ENCODE results near the gene OR1S1. TPM values are rescaled to one million over a fixed set of nuclear protein-coding genes. Genes with fewer than 3 reads are reported as not detected.

Gene OR1S1
- total RNA-seq, 1 experiment from 2014 or later = not detected

DNA sequence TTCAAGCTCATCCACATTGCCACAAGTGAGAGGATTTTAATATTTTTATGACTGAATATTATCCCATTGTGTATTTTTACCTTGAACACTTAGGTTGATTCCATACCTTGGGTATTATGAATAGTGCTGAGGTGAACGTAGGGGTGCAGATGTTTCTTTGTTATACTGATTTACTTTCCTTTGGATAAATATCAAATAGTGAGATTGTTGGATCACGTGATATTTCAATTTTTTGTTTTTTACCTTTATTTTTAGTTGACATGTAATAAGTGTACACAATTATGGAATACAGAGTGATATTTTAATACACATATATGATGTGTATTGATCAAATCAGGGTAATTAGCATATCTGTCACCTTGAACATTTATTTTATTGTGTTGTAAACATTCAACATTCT lies 47.5 kb downstream of the OR1S1 start:
- DNase-seq (ENCODE audit: low read depth, low spot score) = no peak
- in situ Hi-C loops (cut with HindIII; ENCODE audit: low pct_unique_long_range_greater_than_20kb, low sequenced_read_pairs) = no loop called here

Other genes starting within 250 kb of the OR1S1 start
- gene OR9Q1, start 188.8 kb upstream of the OR1S1 start, total RNA-seq (2014; rRNA removed; shearing (Covaris generic)) = not detected in 2 replicates
- not detected in 2 replicates for gene OR6Q1, start 181.8 kb upstream of the OR1S1 start, total RNA-seq (2014; rRNA removed; shearing (Covaris generic))
- not detected in 2 replicates for gene OR9I1, start 87.2 kb upstream of the OR1S1 start, total RNA-seq (2014; rRNA removed; shearing (Covaris generic))
- gene OR9Q2, start 23.6 kb upstream of the OR1S1 start, total RNA-seq (2014; rRNA removed; shearing (Covaris generic)) = not detected in 2 replicates
- gene OR1S2, start 8.6 kb upstream of the OR1S1 start, total RNA-seq (2014; rRNA removed; shearing (Covaris generic)) = not detected in 2 replicates
- not detected in 2 replicates for gene OR10Q1, start 16.2 kb downstream of the OR1S1 start, total RNA-seq (2014; rRNA removed; shearing (Covaris generic))
- gene OR10W1, start 55.5 kb downstream of the OR1S1 start, total RNA-seq (2014; rRNA removed; shearing (Covaris generic)) = not detected in 2 replicates
- gene OR5B17, start 146.3 kb downstream of the OR1S1 start, total RNA-seq (2014; rRNA removed; shearing (Covaris generic)) = not detected in 2 replicates
- not detected in 2 replicates for gene OR5B3, start 194.2 kb downstream of the OR1S1 start, total RNA-seq (2014; rRNA removed; shearing (Covaris generic))
- gene OR5B2, start 215.4 kb downstream of the OR1S1 start, total RNA-seq (2014; rRNA removed; shearing (Covaris generic)) = not detected in 2 replicates
- not detected in 2 replicates for gene OR5B12, start 229.5 kb downstream of the OR1S1 start, total RNA-seq (2014; rRNA removed; shearing (Covaris generic))